Lower leg skin (tissue), 3 donors: ENCODE data around the gene LAMC2.

Experiments
- POLR2A ChIP-seq, 2 donors: fragments of 450-650 bp; IDR thresholded peaks; one replicate each; pipeline ENCODE4 v1.6.1; 2016 to 2017; ENCODE audit warnings: antibody characterized with exemption in 2 of 2, mild to moderate bottlenecking in 1 of 2, moderate library complexity in 1 of 2
- TF ChIP-seq, protein P1 (sequence below), 3 donors: fragments of 450-650 bp; IDR thresholded peaks; one replicate each; pipeline ENCODE4 v1.5.1; 2016; ENCODE audit warnings: antibody characterized with exemption in 3 of 3, mild to moderate bottlenecking in 3 of 3, moderate library complexity in 2 of 3

DNA sequence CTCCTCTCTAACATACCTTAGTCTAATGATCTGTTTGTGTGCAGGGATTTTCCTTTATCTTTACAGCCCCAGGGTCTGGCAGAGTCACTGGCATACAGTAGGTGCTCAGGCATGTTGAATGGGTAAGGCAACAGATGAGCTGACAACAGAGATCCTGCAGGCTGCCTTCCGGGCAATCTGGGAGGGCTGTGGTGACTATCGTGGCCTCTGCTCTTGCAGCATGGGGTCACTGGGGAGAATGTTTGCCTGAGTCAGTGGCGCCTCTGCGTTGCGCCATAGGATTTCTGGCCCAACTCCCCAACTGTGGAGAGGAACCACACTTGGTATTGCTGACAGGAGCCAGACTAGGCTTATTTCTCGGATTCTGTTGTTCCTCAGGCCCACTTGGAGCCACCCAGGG, 93.8 kb downstream of the LAMC2 start:
- TF ChIP-seq, protein P1, sequence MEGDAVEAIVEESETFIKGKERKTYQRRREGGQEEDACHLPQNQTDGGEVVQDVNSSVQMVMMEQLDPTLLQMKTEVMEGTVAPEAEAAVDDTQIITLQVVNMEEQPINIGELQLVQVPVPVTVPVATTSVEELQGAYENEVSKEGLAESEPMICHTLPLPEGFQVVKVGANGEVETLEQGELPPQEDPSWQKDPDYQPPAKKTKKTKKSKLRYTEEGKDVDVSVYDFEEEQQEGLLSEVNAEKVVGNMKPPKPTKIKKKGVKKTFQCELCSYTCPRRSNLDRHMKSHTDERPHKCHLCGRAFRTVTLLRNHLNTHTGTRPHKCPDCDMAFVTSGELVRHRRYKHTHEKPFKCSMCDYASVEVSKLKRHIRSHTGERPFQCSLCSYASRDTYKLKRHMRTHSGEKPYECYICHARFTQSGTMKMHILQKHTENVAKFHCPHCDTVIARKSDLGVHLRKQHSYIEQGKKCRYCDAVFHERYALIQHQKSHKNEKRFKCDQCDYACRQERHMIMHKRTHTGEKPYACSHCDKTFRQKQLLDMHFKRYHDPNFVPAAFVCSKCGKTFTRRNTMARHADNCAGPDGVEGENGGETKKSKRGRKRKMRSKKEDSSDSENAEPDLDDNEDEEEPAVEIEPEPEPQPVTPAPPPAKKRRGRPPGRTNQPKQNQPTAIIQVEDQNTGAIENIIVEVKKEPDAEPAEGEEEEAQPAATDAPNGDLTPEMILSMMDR (IDR thresholded peaks at IDR 0.05): no peak
- TF ChIP-seq POLR2A (IDR thresholded peaks at IDR 0.05): no peak
